AG04449 (cell line): ENCODE measurements around the gene KDM7A.
"Not testable (repeated sequence)": the region's sequence is repeated elsewhere in the genome, so short reads cannot be mapped to it uniquely, and the experiment has no call there.

ENCODE experiments used
- CTCF ChIA-PET: fragments of 350-600 bp; formaldehyde crosslinking; extraction: SDS; loops from one replicate; lab custom pipeline; 2021; ENCODE audit warnings: antibody characterized with exemption; lab: Yijun Ruan, JAX
- POLR2A ChIA-PET: fragments of 400-600, 350-600 bp; formaldehyde crosslinking; extraction: SDS; loops from one replicate; lab custom pipeline; 2020; ENCODE audit warnings: antibody characterized with exemption, inconsistent platforms; lab: Yijun Ruan, JAX
- DNase-seq: peaks from one replicate; pipeline ENCODE4 v3.0.0-alpha.2; 2010; ENCODE audit warnings: low read depth, low spot score
- H3K4me3 ChIP-seq: 2 replicates; pipeline ENCODE4 v1.5.1; 2011; ENCODE audit warnings: low read depth, mild to moderate bottlenecking, control low read depth, low read length
- TF ChIP-seq, protein P1 (sequence below): IDR thresholded peaks from one replicate; pipeline ENCODE4 v1.5.1; 2011; ENCODE audit warnings: mild to moderate bottlenecking, moderate library complexity, low read length, control low read depth, inconsistent platforms; ENCODE audit not compliant: insufficient read depth; ENCODE audit errors: missing control alignments

Gene KDM7A

DNA sequence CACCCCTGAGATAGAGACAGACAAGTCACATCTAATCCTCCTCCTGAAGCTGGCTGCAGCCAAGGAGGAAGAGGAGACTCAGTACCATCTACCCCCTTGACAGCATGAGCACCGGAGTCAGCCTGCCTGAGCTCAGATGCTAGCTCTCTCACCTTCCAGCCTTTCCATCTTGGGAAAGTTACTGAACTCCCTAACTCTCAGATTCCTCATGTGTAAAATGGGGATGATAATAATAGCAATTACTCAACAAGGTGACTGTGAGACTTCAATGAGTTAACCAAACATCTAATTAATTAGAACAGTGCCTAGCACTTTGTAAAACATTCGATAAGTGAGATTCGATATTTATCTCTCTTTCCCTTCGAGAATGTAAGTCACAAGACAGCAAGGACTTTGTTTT lies 6.4 kb downstream of the KDM7A start:
- POLR2A ChIA-PET = no interaction called here
- H3K4me3 ChIP-seq = no peak overlapping the region
- TF ChIP-seq, protein P1, sequence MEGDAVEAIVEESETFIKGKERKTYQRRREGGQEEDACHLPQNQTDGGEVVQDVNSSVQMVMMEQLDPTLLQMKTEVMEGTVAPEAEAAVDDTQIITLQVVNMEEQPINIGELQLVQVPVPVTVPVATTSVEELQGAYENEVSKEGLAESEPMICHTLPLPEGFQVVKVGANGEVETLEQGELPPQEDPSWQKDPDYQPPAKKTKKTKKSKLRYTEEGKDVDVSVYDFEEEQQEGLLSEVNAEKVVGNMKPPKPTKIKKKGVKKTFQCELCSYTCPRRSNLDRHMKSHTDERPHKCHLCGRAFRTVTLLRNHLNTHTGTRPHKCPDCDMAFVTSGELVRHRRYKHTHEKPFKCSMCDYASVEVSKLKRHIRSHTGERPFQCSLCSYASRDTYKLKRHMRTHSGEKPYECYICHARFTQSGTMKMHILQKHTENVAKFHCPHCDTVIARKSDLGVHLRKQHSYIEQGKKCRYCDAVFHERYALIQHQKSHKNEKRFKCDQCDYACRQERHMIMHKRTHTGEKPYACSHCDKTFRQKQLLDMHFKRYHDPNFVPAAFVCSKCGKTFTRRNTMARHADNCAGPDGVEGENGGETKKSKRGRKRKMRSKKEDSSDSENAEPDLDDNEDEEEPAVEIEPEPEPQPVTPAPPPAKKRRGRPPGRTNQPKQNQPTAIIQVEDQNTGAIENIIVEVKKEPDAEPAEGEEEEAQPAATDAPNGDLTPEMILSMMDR = no peak
- CTCF ChIA-PET = interaction anchor here (1.1 to 1.4 kb wide), 2 partner anchors 155 to 156 kb away, joined by 3 to 4 read pairs; no protein-coding TSS in a partner anchor
- no peak for DNase-seq

DNA sequence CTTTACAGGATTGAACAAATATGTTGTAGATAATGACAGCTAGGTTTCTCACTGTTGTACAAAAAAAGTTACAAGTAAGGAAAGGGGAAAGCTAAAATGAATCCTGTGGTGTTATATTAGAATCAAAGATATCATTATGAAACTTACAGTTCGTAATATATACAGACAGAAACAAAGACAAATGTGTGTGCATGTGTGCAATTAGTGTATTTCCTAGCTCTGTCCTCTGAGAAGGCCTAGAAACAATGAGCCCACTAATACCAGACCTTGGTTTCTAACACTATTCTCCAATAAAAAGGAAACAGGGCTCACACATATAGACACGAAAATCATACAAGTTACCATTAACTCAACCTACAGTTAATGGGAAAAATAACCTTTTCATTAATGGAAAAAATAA lies 8.0 kb downstream of the KDM7A start:
- POLR2A ChIA-PET = interaction anchor here (1.0 kb wide), 1 partner anchor 8 kb away, joined by 3 read pairs; no protein-coding TSS in a partner anchor
- TF ChIP-seq, protein P1 = no peak
- CTCF ChIA-PET = no interaction called here
- DNase-seq = no peak
- no peak overlapping the region for H3K4me3 ChIP-seq

DNA sequence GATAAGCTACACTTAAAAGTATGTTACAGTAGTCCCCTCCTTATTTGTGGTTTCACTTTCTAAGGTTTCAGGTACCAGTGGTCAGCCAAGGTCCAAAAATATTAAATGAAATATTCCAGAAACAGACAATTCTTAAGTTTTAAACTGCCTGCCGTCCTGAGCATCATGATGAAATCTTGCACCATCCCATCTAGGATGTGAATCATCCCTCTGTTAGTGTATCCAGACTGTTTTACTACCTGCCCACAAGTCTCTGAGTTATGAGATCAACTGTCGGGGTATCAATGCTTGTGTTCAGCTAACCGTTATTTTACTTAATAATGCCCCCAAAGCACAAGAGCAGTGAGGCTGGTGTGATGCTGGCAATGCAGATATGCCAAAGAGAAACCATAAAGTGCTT lies 11.4 kb downstream of the KDM7A start:
- H3K4me3 ChIP-seq = no peak overlapping the region
- DNase-seq = peak; percentile 52
- ChIA-PET POLR2A (interaction anchor here (1.4 kb wide), 1 partner anchor 12 kb away, joined by 7 read pairs; no protein-coding TSS in a partner anchor), CTCF (interaction anchor here (1.1 to 1.2 kb wide), 2 partner anchors 9 to 12 kb away, joined by 4 read pairs; partner anchors contain the start of gene KDM7A)
- TF ChIP-seq, protein P1 = no peak

DNA sequence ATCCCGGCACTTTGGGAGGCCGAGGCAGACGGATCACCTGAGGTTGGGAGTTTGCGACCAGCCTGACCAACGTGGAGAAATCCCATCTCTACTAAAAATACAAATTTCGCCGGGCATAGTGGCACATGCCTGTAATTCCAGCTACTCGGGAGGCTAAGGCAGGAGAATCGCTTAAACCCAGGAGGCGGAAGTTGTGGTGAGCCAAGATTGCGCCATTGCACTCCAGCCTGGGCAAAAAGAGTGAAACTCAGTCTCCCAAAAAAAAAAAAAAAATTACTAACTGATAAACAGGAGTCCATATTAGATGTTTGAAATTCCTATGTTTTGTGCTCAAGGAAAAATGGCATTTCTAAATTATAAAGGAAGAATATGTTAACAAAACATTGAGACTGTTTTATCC lies 14.7 kb downstream of the KDM7A start:
- CTCF ChIA-PET = interaction anchor here (1.0 kb wide), 1 partner anchor 164 kb away, joined by 3 read pairs; no protein-coding TSS in a partner anchor

DNA sequence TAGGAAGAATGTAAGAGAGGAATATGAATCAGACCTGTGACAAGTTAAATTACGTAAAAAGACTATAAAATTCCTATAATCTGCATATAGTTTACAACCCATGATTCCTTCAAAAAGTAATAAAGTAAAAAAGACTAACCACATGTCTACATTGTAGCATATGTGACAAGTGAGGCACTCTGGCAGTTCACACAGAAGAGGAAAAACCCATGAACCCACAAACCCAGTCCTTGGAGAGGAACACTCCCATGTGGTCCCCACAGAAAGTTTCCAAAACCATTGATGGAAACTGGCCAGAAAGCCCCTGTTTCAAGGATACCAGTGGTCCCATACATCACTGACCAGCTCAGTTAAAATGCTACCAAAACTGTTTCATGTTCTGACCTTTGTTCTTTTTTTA lies 15.7 kb downstream of the KDM7A start:
- CTCF ChIA-PET = no interaction called here
- POLR2A ChIA-PET = no interaction called here

More for the DNA sequence above, 14.7 kb downstream of the KDM7A start:
- POLR2A ChIA-PET = interaction anchor here (0.6 kb wide), 1 partner anchor 497 kb away, joined by 3 read pairs; no protein-coding TSS in a partner anchor
- DNase-seq, H3K4me3 ChIP-seq: not testable (repeated sequence)

DNA sequence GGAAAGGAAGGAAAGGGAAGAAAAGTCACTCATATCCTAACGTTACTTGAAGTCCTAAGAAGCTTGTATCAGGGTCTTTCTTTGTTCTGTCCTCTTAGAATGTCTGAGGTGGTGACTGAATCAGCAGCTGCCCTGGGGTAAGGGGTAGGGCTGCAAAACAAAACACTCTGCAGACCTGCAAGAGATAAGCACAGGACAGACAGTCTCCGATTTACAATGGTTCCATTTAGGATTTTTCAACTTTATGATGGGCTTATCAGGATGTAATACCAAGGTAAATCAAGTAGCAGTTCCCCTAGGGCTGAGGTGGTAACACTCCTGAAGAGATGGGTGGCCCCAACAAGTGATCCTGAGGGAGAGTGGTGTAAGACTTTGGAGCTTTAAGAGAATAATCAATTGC lies 16.5 kb downstream of the KDM7A start:
- ChIA-PET POLR2A (no interaction called here), CTCF (no interaction called here)
- no peak for DNase-seq
- TF ChIP-seq, protein P1 = no peak
- H3K4me3 ChIP-seq = no peak overlapping the region

More for the DNA sequence above, 15.7 kb downstream of the KDM7A start:
- DNase-seq = no peak
- TF ChIP-seq, protein P1 = no peak
- no peak overlapping the region for H3K4me3 ChIP-seq

DNA sequence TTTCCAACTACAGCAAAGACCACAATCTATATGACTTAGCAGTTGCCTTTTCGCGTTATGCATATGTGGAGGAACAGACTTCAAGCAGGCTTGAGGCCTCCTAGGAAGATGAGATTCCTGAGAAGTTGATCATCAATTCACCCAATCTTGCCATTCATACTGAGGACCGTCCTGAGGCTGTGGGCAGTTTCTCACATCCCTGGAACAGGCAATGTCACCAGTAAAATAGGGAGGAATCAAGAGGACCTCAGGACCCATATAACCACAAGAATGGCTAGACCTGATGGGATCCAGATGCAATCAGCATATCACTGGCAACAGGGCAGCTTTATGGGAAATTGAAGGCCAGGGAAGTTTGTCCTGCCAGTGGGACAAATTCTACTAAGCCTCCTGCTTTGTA lies 17.3 kb downstream of the KDM7A start:
- ChIA-PET CTCF (no interaction called here), POLR2A (no interaction called here)
- H3K4me3 ChIP-seq = no peak overlapping the region
- DNase-seq = peak; percentile 2
- TF ChIP-seq, protein P1 = no peak
